ENCODE data around the gene XG. TPM values are rescaled to one million over a fixed set of nuclear protein-coding genes. Genes with fewer than 3 reads are reported as not detected.
"Not testable (repeated sequence)": the region's sequence is repeated elsewhere in the genome, so short reads cannot be mapped to it uniquely, and the experiment has no call there.

XG gene
- total and polyA plus RNA-seq, 2 of the 4 experiments (the other 2 are of a cell fraction) = under 0.01 TPM; not detected in 1

DNA sequence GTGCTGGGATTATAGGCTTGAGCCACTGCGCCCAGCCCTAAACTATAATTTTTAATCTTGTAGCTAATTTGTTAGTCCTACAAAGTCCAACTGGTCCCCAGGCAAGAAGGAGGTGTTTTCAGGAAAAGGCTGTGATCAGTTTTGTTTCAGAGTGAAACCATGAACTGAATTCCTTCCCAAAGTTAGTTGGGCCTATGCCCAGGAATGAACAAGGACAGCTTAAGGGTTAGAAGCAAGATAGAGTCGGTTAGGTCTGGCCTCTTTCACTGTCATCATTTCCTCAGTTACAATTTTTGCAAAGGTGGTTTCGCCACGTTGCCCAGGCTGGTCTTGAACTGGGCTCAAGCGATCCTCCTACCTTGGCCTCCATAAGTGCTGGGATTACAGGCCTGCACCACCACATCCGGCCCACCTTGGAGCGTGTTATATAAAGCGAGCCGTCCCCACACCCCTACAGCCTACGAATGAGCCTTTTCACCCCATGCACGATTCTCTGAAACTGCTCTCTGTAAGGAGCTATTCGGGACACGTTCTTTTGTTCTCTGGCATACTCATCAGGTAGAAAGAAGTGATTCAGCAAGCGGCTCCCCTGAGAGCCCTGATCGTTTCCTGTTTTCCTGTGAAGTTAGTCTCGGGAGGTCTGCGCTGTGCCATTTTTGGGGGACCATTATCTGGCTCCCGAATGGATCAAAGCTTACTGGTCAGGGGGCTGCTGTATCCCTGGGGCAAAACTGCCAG, 52.4 kb downstream of the XG start:
- H3K27ac ChIP-seq (ENCODE audit: insufficient read depth, low read length); DNase-seq; dilution Hi-C loops (cut with HindIII; ENCODE audit: low sequenced_read_pairs, unreplicated experiment); H3K9me3 ChIP-seq (ENCODE audit: control insufficient read depth, insufficient read depth, low read length); intact Hi-C loops (cut with micrococcal nuclease); H2BK15ac ChIP-seq (ENCODE audit: low read depth, low read length); H2BK120ac ChIP-seq (ENCODE audit: low read depth, low read length); H3K4me1 ChIP-seq (ENCODE audit: control insufficient read depth, insufficient read depth, low read length); H3K4ac ChIP-seq (ENCODE audit: low read depth, low read length); ATAC-seq (ENCODE audit: low read depth); H3K27me3 ChIP-seq (ENCODE audit: control insufficient read depth, insufficient read depth, low read length); H3K14ac ChIP-seq (replicated peaks; ENCODE audit: low read depth, low read length); H4K8ac ChIP-seq (ENCODE audit: low read depth in 2 of 2, low read length in 2 of 2); H3K18ac ChIP-seq (ENCODE audit: low read depth, low read length); H3K9me1 ChIP-seq (ENCODE audit: insufficient read depth, low read length); H2BK5ac ChIP-seq (ENCODE audit: low read depth, low read length, poor library complexity, severe bottlenecking); H4K91ac ChIP-seq (ENCODE audit: insufficient read depth, low read depth, low read length); H2AK5ac ChIP-seq (ENCODE audit: low read depth, low read length); H3K56ac ChIP-seq (ENCODE audit: extremely low read depth, insufficient read depth, low read length); H3K79me1 ChIP-seq (ENCODE audit: low read depth in 1 of 2, low read length in 2 of 2); H4K20me1 ChIP-seq (ENCODE audit: insufficient read depth, low read length); CTCF ChIA-PET; H3K36me3 ChIP-seq (ENCODE audit: control insufficient read depth, insufficient read depth, low read length); H4K5ac ChIP-seq (ENCODE audit: low read depth, low read length); H2AFZ ChIP-seq (replicated peaks; ENCODE audit: low read length, poor library complexity); POLR2A ChIA-PET (ENCODE audit: unreplicated experiment); H2BK20ac ChIP-seq (ENCODE audit: low read depth, low read length); H3K4me3 ChIP-seq (ENCODE audit: insufficient read depth, low read depth, low read length); H2AK9ac ChIP-seq (replicated peaks; ENCODE audit: low read depth, low read length, poor library complexity); H3K9ac ChIP-seq (ENCODE audit: low read depth, low read length); BruUV-seq (replicated peaks); H3K23ac ChIP-seq (ENCODE audit: low read depth, low read length); H3K4me2 ChIP-seq (ENCODE audit: low read depth, low read length): not testable (repeated sequence)
- 56% methylated on average over 6 of the region's 18 CpGs; no CpG with 5 or more reads in 1 of the 2 experiments for WGBS, 2 experiments (ENCODE audit: extremely low coverage in 2 of 2, insufficient read length in 1 of 2)
- in situ Hi-C loops (cut with MboI; ENCODE audit: low sequenced_read_pairs) = loop anchor here (25.0 kb wide), 1 partner anchor 1342 kb away; the partner anchor contains the start of gene ASMTL

Data from IMR-90 (cell line).